Amniotic epithelial cell (primary cell): ENCODE measurements around the gene FAM124A.

Experiments
- DNase-seq: peaks from one replicate; pipeline ENCODE4 v3.0.0-alpha.2; 2010; ENCODE audit warnings: low read depth

FAM124A gene

GRCh38 chr13:51222037-51222685 is at the start of gene FAM124A:
FAM124A (plus strand) TSS chr13:51222398; CDS start chr13:51222502, 104 bp downstream.
- peak; percentile 8 for DNase-seq

DNA sequence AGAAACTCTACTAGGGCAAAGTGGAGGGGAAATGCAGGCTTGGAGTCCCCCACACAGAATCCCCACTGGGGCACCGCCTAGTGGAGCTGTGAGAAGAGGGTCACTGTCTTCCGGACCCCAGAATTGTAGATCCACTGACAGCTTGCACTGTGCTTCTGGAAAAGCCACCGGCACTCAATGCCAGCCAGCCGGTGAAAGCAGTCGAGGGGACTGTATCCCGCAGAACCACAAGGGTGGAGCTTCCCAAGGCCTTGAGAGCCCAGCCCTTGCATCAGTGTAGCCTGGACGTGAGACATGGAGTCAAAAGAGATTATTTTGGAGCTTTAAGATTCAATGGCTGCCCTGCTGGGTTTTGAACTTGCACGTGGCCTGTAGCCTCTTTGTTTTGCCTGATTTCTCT is 47.2 kb upstream of the FAM124A start:
- DNase-seq: no peak

- no peak for DNase-seq
Measured at GRCh38 chr13:51175639-51176038, 46.6 kb upstream of the FAM124A start.

DNA sequence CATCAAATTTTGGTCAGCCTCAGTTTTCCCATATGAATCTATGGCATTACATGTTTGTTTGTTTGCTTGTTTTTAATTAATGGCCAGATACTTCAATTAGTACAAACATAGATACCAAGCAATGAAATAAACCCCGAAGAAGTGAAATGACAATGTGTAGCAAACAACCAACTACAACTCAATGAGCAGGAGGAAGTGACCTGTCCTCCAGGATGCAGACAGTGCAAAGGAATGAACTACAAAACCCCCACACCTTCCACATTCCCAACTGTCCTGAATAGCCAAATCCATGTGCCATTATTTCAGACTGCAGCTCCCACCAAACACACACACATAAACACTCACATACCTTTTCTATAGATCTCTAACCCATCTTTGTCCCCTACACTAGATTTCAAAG is 45.0 kb upstream of the FAM124A start:
- DNase-seq: no peak

GRCh38 chr13:51178456-51179074 is 43.6 kb upstream of the FAM124A start:
- peak; percentile 7 for DNase-seq

DNA sequence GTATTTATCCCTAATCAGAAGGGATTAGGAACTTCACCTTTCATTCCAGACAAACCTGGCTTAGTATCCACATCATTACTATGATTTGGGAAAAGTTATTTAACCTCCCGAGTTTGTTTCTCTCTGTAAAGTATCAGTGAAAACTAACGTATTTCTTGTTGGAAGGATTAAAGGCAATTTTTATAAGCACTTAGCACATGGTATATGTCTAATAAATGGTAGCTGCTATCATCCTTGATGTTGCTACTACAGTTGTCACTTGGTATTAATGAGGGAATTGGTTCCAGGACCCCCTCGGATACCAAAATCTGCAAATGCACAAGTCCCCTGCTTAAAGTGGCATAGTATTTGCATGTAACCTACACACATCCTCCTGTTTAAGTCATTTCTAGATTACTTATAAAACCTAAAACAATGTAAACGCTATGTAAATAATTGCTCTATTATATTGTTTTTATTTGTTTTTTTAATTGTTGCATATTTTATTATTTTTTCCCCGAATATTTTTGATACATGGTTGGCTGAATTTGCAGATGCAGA is 42.7 kb upstream of the FAM124A start:
- no peak for DNase-seq

DNA sequence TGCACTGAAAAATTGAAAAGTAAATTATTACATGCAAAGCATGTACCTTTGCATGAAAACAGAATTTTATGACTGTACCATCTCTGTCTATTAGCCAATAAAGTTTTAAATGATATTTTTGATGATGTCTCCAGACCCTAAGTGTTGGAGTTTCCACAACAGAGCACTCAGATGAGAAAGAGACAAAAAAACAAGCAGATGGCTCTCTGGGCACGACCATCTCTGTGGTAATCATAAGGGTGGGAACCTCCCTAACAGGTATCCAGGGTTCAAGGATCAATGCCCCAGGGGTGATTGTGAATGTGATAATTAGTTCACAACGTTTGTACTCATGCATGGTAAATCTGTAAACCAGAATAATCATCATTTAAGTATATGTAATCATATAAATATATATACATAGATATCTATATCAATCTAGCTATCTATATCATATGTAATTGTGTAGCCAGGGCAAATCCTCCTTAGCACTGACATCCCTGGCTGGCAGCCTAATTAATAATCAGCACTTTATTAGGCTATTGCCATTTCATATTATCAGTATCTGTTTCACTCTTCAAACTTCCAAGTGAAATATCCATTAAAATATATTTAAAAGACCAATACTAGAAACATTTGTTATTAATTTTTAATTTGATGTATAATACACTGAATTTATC is 41.2 kb upstream of the FAM124A start:
- DNase-seq: no peak

DNA sequence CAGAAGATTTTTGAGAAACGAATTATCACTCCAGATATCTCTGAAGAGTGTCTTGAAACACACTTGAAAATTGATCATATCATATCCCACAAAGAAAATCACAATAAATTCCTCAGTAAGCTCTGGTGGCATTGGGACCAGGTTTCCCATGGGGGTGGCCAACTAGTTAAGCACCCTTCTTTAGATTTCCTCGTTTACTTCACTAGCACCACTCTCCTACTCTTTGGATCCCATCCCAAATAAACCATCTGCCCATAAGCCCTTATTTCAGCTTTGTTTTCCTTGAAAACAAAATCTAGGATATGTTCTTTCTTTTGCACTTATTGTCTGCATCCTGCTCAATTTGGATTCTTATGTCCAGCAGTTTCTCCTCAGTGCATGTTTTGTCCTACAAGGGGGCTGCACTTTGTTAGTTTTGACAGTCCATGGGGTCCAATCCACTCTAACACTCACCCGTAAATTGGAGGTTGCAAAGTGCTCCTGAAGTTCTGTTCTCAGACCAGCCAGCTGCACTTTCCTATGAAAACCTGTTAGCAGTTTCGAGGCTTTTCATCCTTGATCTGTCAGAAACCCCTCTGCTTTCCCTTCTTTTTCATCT is 40.3 kb upstream of the FAM124A start:
- DNase-seq: no peak

- no peak for DNase-seq
Measured at GRCh38 chr13:51191743-51192142, 30.5 kb upstream of the FAM124A start.

- DNase-seq: no peak
Measured at GRCh38 chr13:51192348-51192747, 29.9 kb upstream of the FAM124A start.

DNA sequence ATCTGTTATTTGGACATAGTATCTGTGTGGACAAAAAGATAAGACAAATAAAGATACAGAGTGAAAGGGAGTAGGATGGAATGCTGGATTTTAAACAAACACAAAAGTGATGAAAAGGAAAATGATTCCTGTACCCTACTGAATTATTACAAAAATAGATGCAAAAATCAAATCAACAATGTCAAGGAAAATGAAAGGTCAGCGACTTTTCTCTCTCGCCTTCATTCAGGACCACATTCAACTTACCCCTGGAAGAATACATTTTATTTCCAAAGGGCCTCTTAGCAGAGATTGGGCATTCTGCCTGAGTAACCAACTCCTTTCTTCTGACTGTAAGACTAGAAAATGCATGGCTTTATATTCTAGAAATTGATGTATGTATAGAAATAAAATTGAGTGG is 28.8 kb upstream of the FAM124A start:
- no peak for DNase-seq

- no peak for DNase-seq
Measured at GRCh38 chr13:51194942-51195341, 27.3 kb upstream of the FAM124A start.

DNA sequence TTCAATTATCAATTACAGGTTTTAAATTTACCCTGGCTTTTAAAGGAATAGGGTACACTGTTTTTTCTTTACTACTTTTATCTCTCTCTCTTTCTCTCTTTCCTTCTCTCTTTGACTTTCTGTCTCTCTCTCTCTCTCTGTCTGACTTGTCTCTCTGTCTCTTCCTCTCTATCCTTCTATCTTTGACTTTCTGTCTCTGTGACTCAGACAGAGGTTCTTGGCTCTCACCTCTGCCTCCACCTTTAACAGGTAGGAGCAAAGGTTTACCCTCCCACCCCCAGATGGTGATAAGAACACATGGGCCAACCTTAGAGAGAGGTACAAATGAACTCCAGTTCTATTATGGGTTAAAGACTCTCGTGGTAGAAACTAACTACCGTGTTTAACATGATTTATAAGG is 20.3 kb upstream of the FAM124A start:
- DNase-seq: no peak

GRCh38 chr13:51202477-51203046 is 19.6 kb upstream of the FAM124A start:
- no peak for DNase-seq

GRCh38 chr13:51206584-51206983 is 15.6 kb upstream of the FAM124A start:
- DNase-seq: no peak

GRCh38 chr13:51207881-51208280 is 14.3 kb upstream of the FAM124A start:
- DNase-seq: no peak

- no peak for DNase-seq
Measured at GRCh38 chr13:51208716-51209115, 13.5 kb upstream of the FAM124A start.

DNA sequence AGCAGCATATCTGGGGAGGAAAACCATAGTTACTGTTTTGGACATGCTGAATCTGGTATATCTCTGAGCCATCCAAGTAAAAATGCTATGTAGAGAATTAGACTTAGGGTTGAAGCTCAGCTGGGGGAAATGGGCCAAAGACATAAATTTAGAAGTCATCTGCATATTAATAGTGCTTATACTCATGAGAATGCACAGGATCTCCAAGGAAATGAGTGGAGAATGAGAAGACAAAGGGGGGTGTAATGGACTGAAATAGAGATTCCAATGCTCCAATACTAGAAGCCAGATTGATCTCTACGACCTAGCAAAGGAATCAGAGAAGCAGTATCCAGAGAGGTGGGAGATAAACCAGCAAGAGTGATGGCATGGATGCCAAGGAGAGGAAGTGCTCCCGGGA is 10.3 kb upstream of the FAM124A start:
- DNase-seq: no peak

- no peak for DNase-seq
Measured at GRCh38 chr13:51212758-51213157, 9.4 kb upstream of the FAM124A start.

- peak; percentile 10 for DNase-seq
Measured at GRCh38 chr13:51213173-51213728, 8.9 kb upstream of the FAM124A start.

GRCh38 chr13:51218626-51219025 is 3.6 kb upstream of the FAM124A start:
- no peak for DNase-seq

DNA sequence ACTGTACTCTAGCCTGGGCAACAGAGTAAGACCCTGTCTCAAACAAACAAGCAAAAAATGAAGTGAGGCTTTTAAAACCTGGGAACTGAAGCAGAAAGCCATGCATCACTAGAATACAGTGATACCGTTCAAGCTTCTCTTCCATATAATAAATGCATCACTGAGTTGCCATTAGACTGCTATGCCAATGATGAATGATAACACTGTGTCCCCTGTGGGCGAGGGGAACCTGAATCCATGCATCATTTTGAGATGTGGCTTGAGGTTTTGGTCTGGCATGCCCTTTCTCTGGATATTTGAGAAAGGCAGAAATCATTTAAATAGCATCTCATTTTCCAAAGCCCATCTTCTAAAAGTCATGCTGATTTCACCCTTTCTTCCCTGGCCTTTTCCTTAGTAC is 1.5 kb upstream of the FAM124A start:
- DNase-seq: no peak
